Astrocyte of the cerebellum (primary cell): ENCODE data around the gene DLG2.
"Not testable (repeated sequence)": the region's sequence is repeated elsewhere in the genome, so short reads cannot be mapped to it uniquely, and the experiment has no call there.

Source experiments
- DNase-seq: peaks from one replicate; pipeline ENCODE4 v3.0.0-alpha.2; 2011; ENCODE audit warnings: low read depth
- H3K4me3 ChIP-seq: 2 replicates; pipeline ENCODE4 v1.5.1; 2011; ENCODE audit warnings: mild to moderate bottlenecking, low read depth, low read length, moderate library complexity
- CTCF ChIP-seq: IDR thresholded peaks from 2 replicates; pipeline ENCODE4 v1.5.1; 2012; ENCODE audit warnings: low read length, low read depth, moderate library complexity, mild to moderate bottlenecking; ENCODE audit errors: missing control alignments
- in situ Hi-C: cut with HindIII; loops from 2 replicates; pipeline ENCODE4 v1.10.0; 2017; ENCODE audit warnings: low sequenced_read_pairs

Gene DLG2

GRCh38 chr11:85634747-85635146 lies 7.6 kb upstream of the DLG2 start:
- TF ChIP-seq CTCF: no peak
- H3K4me3 ChIP-seq: no peak overlapping the region
- in situ Hi-C loops: no loop called here
- DNase-seq: no peak

GRCh38 chr11:85628771-85629341 lies 1.7 kb upstream of the DLG2 start:
- DNase-seq: no peak
- peak overlapping the region; percentile 90 for H3K4me3 ChIP-seq
- no peak for TF ChIP-seq CTCF
- in situ Hi-C loops: no loop called here

- in situ Hi-C loops: no loop called here
- no peak for TF ChIP-seq CTCF
- peak; percentile 92 for DNase-seq
- peak within 1 kb of the TSS; percentile 90 for H3K4me3 ChIP-seq
These were observed 1.0 kb upstream of the DLG2 start, which contains the start of gene TMEM126B for GRCh38 chr11:85627998-85628770. Gene TMEM126B (plus strand): TSS chr11:85628593. CDS start chr11:85628608, 15 bp downstream.

- H3K4me3 ChIP-seq: peak overlapping the region; percentile 90
- in situ Hi-C loops: no loop called here
- TF ChIP-seq CTCF: no peak
- no peak for DNase-seq
These were observed 648 bp downstream of the DLG2 start for GRCh38 chr11:85626496-85626895.

GRCh38 chr11:85620256-85620655 lies 6.9 kb downstream of the DLG2 start:
- no peak overlapping the region for H3K4me3 ChIP-seq
- in situ Hi-C loops: no loop called here
- TF ChIP-seq CTCF: no peak
- no peak for DNase-seq

- TF ChIP-seq CTCF: no peak
- H3K4me3 ChIP-seq: no peak overlapping the region
- in situ Hi-C loops: no loop called here
- no peak for DNase-seq
These were observed 7.6 kb downstream of the DLG2 start for GRCh38 chr11:85619499-85619898.

GRCh38 chr11:85611643-85612042 lies 15.5 kb downstream of the DLG2 start:
- in situ Hi-C loops: not testable (repeated sequence)

GRCh38 chr11:85609286-85609685 lies 17.9 kb downstream of the DLG2 start:
- DNase-seq, H3K4me3 ChIP-seq, in situ Hi-C loops: not testable (repeated sequence)

More at GRCh38 chr11:85611643-85612042, 15.5 kb downstream of the DLG2 start:
- not testable (repeated sequence) for H3K4me3 ChIP-seq, DNase-seq

GRCh38 chr11:85608621-85609020 lies 18.5 kb downstream of the DLG2 start:
- in situ Hi-C loops, DNase-seq, H3K4me3 ChIP-seq: not testable (repeated sequence)

GRCh38 chr11:85606237-85606636 lies 20.9 kb downstream of the DLG2 start:
- in situ Hi-C loops, DNase-seq: not testable (repeated sequence)

More at GRCh38 chr11:85606237-85606636, 20.9 kb downstream of the DLG2 start:
- H3K4me3 ChIP-seq: not testable (repeated sequence)
